Measurements from ENCODE around the gene NOX4. TPM values are rescaled to one million over a fixed set of nuclear protein-coding genes. Genes with fewer than 3 reads are reported as not detected.

NOX4 gene
- total RNA-seq, 2 donors from 2014 or later: 2.7 to 6.0 TPM

- peaks cover 2% of the 10 kb centered on the region for H3K4me1 ChIP-seq (ENCODE audit: control insufficient read depth, insufficient read depth, low read length)
- Mint-ChIP-seq H3K9me3 (no peaks in the 10 kb centered on the region), H3K36me3 (ENCODE audit: low read depth) (no peaks in the 10 kb centered on the region), H3K27ac (no peak overlapping the region), H3K4me3 (peak overlapping the region; percentile 69), H3K4me1 (peaks cover 36% of the 10 kb centered on the region), H3K27me3 (ENCODE audit: insufficient read depth) (no peaks in the 10 kb centered on the region)
- no peaks in the 10 kb centered on the region for H3K9me3 ChIP-seq (ENCODE audit: control insufficient read depth, low read length)
- no peaks in the 10 kb centered on the region for H3K36me3 ChIP-seq (ENCODE audit: control insufficient read depth, insufficient read depth, low read length)
- no peak overlapping the region for H3K27ac ChIP-seq (ENCODE audit: low read depth, low read length)
- no peak for DNase-seq
- no peak for TF ChIP-seq CTCF (conservative IDR thresholded peaks at IDR 0.05)
- H3K4me3 ChIP-seq (ENCODE audit: low read length): peak overlapping the region; percentile 20
- peaks cover 28% of the 10 kb centered on the region for H3K27me3 ChIP-seq (ENCODE audit: control insufficient read depth, insufficient read depth, low read length, poor library complexity, severe bottlenecking)
- H3K9ac ChIP-seq (ENCODE audit: extremely low read depth, low read length, poor library complexity, severe bottlenecking): no peak overlapping the region
- WGBS, 2 experiments (ENCODE audit: insufficient coverage in 1 of 2, insufficient read length in 1 of 2): 83 to 85% methylated on average over 1 of the region's 1 CpG
Observed at GRCh38 chr11:89489930-89490329, 1.2 kb downstream of the NOX4 start.

GRCh38 chr11:89487016-89487415 lies 4.2 kb downstream of the NOX4 start:
- WGBS, 2 experiments (ENCODE audit: insufficient coverage in 1 of 2, insufficient read length in 1 of 2): 91% methylated on average over 3 of the region's 3 CpGs; no CpG with 5 or more reads in 1 of the 2 experiments

GRCh38 chr11:89484896-89485295 lies 6.3 kb downstream of the NOX4 start:
- Histone ChIP-seq H3K4me3 (ENCODE audit: low read length) (no peak overlapping the region), H3K36me3 (ENCODE audit: control insufficient read depth, insufficient read depth, low read length) (no peaks in the 10 kb centered on the region), H3K27ac (ENCODE audit: low read depth, low read length) (no peak overlapping the region), H3K9ac (ENCODE audit: extremely low read depth, low read length, poor library complexity, severe bottlenecking) (no peak overlapping the region), H3K9me3 (ENCODE audit: control insufficient read depth, low read length) (no peaks in the 10 kb centered on the region), H3K4me1 (ENCODE audit: control insufficient read depth, insufficient read depth, low read length) (peaks cover 2% of the 10 kb centered on the region), H3K27me3 (ENCODE audit: control insufficient read depth, insufficient read depth, low read length, poor library complexity, severe bottlenecking) (no peaks in the 10 kb centered on the region)
- H3K36me3 Mint-ChIP-seq (ENCODE audit: low read depth): no peaks in the 10 kb centered on the region
- DNase-seq: no peak
- peaks cover 8% of the 10 kb centered on the region for H3K4me1 Mint-ChIP-seq
- no peaks in the 10 kb centered on the region for H3K9me3 Mint-ChIP-seq
- no peak for TF ChIP-seq CTCF (conservative IDR thresholded peaks at IDR 0.05)
- no peak overlapping the region for H3K27ac Mint-ChIP-seq
- H3K27me3 Mint-ChIP-seq (ENCODE audit: insufficient read depth): no peaks in the 10 kb centered on the region
- no peak overlapping the region for H3K4me3 Mint-ChIP-seq

More at GRCh38 chr11:89487016-89487415, 4.2 kb downstream of the NOX4 start:
- TF ChIP-seq CTCF (conservative IDR thresholded peaks at IDR 0.05): no peak
- H3K4me3 Mint-ChIP-seq: no peak overlapping the region
- no peaks in the 10 kb centered on the region for H3K9me3 Mint-ChIP-seq
- no peak overlapping the region for H3K27ac Mint-ChIP-seq
- peaks cover 2% of the 10 kb centered on the region for H3K4me1 ChIP-seq (ENCODE audit: control insufficient read depth, insufficient read depth, low read length)
- peaks cover 25% of the 10 kb centered on the region for H3K4me1 Mint-ChIP-seq
- H3K27me3 Mint-ChIP-seq (ENCODE audit: insufficient read depth): no peaks in the 10 kb centered on the region
- H3K9ac ChIP-seq (ENCODE audit: extremely low read depth, low read length, poor library complexity, severe bottlenecking): no peak overlapping the region
- no peaks in the 10 kb centered on the region for H3K36me3 Mint-ChIP-seq (ENCODE audit: low read depth)
- H3K4me3 ChIP-seq (ENCODE audit: low read length): no peak overlapping the region
- no peaks in the 10 kb centered on the region for H3K36me3 ChIP-seq (ENCODE audit: control insufficient read depth, insufficient read depth, low read length)
- H3K9me3 ChIP-seq (ENCODE audit: control insufficient read depth, low read length): no peaks in the 10 kb centered on the region
- peaks cover 6% of the 10 kb centered on the region for H3K27me3 ChIP-seq (ENCODE audit: control insufficient read depth, insufficient read depth, low read length, poor library complexity, severe bottlenecking)
- H3K27ac ChIP-seq (ENCODE audit: low read depth, low read length): no peak overlapping the region
- no peak for DNase-seq

Data from endodermal cell (in vitro differentiated cells).